UCSD-AML1 (cell line): ENCODE results near the gene DPH5.
A peak's percentile ranks its signal among the peaks of the same experiment; 100 is the strongest.
"Not testable (repeated sequence)": the region's sequence is repeated elsewhere in the genome, so short reads cannot be mapped to it uniquely, and the experiment has no call there.

Experiments used
- DNase-seq: peaks from one replicate; lab custom pipeline; 2025; ENCODE audit not compliant: unreplicated experiment; lab: John Stamatoyannopoulos, UW

DPH5 gene, protein sequence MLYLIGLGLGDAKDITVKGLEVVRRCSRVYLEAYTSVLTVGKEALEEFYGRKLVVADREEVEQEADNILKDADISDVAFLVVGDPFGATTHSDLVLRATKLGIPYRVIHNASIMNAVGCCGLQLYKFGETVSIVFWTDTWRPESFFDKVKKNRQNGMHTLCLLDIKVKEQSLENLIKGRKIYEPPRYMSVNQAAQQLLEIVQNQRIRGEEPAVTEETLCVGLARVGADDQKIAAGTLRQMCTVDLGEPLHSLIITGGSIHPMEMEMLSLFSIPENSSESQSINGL

DNA sequence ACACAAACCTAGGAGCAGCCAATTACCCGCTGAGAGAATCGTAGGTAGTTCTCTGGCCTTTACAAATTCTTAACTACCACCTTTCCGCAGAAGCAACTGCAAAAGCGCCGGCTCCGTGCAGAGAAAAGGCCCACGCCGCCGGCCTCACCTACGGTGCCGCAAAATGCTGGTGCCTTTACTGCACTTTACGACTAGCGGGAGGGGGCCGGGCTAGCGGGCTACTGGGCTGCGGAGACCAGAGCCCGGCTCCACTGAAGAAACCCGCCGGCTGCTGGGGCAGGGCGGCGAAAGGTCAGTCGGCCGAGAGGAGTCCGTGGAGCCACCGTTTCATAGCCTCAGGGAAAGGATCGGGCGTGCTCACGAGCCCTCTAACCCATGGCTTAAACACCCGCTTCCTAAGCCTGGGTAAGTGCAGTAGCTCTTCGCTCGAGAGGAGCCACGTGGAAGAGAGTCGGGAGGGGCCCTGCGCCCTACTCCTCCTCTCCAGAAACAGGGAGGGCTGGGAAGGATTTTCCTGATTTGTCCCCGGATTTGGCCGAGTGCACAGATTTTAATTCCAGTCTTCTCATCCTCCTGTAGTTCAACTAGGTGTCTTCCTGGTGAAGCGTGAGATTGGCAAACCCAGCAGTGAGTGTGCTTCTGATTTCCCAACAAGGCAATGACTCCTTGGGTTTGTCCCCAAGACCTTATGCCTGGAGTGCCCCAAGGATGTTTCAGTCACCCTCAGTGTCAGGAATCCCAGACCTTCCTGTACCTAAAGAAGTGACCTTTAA is at the start of gene DPH5:
Gene DPH5 (minus strand): TSS at position 128 of the 773 bp plus-strand sequence. CDS start 341 bp downstream, outside the sequence.
- peak; percentile 86 for DNase-seq

DNA sequence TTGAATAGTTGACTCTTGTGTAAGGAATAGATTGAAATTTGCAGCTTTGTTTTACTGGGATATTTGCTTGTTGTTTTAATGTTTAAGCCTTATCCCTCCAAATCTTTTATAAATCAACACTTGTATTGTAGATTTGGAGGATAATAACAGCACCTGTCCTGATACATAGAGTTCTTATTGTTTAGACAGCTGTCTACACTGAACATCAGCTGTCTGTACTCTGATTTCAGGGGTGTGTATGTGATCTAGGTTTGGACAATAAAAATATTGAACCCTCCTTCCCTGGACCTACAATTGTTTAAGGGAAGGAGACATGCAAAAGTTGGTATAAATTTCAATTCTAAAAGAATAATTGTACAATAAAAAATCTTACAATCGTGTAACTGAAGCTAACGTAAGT is 48.3 kb upstream of the DPH5 start:
- DNase-seq = no peak

DNA sequence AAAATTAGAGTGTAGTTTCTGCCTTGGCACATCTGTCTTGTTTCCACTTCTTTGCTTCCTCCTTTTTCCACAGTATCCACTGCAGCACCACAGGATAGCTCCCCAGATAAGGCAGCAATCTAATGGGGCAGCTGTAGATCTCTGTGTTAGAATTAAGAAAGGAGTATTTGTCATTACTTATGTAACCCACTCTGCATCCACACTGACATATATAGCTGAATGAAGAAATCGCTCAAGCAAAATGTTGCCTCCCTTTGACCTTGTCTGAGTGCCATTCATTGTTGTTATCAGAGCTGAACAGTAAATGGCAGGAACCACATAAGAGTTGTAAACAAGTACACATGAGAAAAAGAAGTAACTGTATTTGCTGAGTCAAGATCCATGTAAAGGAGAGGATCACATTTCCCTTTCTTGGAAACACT is 45.9 kb upstream of the DPH5 start:
- DNase-seq = peak; percentile 7

DNA sequence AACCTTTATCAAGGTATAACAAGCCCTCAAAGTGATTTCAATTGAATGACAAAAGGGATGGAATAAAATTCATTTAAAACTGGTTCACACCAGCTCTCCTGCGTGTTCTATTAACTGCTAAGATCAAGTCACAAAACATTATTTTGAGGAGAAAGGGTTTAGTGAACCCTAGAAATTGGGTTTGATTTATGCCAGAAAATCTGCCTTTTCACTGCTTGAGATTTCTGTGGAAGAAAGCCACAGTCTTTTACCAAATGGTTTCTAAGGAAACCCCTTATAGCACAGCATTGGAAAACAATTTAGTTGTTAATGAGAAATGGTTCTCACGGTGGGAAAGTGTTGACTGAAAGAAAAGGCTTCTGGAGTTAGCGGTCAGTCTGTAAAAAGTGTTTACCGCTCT is 43.6 kb upstream of the DPH5 start:
- DNase-seq = no peak

DNA sequence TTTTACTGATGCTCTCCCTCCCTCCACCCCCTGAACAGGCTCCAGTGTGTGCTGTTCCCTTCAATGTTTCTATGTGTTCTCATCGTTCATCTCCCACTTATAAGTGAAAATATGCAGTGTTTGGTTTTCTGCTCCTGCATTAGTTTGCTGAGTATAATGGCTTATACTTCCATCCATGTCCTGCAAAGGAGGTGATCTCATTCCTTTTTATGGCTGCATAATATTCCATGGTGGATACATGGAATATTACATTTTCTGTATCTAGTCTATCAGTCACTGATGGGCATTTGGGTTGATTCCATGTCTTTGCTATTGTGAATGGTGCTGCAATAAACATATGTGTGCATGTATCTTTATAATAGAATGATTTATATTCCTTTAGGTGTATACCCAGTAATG is 41.4 kb upstream of the DPH5 start:
- DNase-seq = not testable (repeated sequence)

DNA sequence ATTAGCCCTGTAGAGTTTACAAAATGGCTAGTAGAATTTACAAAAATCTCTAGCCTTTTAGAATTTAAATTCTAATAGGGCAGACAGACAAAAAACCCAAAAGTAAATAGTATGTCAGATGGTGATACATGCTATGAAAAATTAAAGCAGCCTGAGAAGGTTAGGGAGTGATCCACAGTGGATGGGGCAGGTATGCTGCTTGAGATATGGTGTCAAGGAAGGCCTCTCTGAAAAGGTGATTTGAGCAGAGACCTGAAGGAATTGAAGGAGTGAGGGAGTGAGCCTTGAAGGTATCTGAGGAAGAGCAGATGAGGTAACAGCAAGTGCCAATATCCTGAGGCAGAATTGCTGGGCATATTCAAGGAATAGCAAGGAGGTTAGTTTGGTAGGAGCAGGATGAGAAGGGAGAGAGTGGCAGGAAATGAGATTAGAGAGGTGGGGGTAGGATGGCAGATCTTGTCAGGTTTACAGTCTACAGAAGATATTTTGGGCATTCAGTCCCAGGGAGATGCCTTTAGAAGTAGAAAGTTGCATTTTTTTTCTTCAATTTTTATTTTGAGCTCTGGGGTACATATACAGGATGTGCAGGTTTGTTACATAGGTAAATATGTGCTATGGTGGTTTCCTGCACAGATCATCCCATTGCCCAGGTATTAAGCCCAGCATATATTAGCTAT is 40.8 kb upstream of the DPH5 start:
- DNase-seq = no peak

DNA sequence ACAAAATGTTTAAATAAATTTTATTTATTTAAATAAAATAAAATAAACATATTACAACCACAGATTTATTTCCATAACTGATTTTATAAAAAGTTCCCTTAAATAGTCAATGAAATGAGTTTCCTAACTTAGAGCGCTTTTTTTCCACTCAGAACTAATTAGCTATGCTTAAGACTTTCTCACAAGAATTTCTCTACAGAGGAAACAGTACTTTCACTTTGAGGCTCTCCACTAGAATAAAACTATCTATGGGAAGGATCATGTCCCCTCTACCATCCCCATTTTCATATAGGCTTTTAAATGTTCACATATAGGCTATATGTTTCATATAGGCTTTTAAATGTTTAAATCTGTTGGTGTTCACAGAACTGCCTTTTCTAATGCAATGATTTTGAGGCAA is 40.0 kb upstream of the DPH5 start:
- DNase-seq = no peak

DNA sequence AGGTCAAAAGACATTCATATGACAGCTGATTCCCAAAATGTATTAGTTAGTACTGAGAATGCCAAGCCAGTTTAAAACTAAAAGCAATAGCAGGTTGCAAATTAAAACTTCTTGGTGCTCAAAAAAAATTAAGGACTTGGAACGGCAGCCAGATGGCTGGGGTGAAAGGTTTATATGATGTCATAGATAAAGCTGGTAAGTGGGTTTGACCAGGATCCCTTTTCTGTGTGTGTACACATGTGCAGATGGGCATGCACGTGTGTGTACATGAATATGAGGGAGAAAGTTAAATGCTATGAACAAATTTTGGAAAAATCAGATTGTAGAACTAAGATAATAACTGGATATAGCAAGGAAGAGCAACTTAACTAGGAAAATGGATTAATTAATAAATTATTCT is 39.1 kb upstream of the DPH5 start:
- DNase-seq = no peak

DNA sequence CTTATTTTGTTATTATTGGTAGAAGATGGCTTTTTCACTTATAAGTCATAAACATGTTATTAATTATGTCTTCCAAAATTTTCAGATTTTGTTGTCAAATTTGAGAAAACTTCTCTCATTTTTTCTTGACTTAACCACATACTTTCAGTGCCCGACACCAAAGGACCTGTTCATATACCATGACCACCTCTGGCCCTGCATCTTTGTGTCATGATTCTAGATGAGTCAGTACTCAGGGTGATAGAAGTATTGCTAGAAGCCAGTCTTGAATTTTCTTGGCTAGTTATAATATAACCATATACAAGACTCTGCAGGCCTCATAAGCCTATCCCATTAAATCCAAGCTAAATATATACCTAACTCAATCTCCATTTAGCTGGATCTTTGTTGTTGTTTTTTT is 35.4 kb upstream of the DPH5 start:
- DNase-seq = no peak

DNA sequence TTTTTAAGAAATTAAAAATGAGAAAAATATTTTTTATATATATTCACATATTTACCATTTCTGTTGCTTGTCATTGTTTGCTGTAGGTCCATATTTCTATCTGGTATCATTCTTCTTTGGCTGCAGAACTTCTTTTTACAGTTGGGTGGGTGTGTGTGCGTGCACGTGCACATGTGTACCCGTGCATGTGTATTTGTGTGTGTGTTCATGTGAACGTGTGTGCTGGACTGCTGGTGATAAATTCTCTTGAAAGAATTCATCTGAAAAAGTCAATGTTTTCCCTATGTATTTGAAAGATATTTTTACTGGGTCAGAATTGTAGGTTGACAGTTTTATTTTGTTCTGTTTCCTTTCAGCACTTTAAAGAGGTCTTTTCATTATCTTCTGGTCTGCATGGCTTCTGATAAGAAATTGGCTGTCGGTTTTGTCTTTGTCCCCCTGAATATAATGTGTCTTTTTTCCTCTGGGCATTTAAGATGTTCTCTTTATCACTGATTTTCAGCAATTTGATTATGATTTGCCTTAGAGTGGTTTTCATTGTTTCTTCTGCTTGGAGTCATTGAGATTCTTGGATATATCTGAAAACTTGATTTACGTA is 34.5 kb upstream of the DPH5 start:
- DNase-seq = no peak

DNA sequence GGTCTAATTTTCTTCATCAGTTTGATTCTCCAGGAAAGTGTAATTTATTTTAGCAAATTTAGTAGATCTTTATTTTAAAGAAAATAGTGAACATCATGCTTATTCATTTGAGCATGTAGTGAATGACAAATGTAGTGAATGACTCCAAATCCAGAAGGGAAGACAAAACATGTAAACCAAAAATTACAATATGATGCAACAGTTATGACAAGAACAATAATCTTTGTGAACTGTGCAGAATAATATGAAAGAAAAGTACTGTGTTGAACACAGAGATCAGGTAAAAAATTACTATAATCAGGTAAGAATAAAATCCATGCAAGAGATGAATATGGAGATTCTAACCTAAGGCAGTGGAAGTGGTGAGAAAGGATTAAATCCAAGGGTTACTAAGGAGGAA is 30.0 kb upstream of the DPH5 start:
- DNase-seq = no peak

DNA sequence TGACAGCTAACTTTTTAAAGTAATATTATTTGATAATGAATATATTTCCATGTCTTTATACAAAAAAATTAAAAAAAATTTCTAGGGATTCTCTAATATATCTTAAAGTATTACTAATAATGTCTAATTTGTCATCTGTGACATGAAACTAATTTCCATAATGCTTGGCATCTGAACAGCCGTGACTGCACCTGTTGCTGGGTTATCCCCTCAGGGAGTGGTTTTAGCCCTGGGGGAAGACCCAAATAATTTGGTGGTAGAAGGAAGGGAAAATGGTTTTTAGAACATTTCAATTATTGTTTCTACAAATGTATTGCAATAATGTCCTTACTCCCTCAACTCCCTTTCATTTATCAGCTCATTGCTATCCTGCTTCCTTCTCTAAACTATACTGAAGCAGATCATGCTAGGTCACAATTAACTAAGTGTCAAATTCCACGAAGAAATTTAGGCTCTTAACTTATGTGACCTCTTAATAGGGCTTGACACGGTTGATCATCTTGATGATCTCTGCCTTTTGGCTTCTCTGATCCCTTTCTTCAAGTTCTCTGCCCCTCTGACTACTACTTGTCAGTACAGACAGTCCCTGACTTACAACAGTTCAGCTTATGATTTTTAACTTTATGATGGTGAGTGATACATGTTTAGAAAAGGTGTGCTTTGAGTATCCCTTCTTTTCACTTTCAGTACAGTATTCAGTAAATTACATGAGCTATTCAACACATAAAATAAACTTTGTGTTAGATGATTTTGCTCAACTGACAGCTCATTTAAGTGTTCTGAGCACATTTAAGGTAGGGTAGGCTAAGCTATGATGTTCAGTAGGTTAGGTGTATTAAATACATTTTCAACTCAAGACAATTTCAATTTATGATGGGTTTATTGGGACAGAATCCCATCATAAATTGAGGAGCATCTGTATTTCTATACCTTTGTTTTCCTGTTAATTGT is 26.4 kb upstream of the DPH5 start:
- no peak for DNase-seq

DNA sequence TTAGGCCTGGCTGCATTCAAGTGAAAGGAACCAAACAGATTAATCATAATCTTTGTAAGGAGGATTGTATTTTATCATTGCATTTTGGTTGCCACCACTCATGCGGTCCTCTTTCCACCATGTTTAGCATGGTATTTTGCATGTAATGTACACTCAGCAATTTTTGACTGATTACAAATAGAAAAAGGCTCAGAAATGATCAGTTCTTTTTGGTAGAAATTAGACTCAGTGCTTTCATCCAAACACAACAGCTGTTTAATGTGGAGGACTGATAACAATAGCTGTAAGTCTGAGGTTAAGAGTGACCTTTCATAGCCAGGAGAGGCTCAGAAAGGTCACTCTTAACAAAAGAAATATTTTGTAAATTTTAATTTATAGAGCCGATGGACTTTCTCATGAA is 25.3 kb upstream of the DPH5 start:
- no peak for DNase-seq

DNA sequence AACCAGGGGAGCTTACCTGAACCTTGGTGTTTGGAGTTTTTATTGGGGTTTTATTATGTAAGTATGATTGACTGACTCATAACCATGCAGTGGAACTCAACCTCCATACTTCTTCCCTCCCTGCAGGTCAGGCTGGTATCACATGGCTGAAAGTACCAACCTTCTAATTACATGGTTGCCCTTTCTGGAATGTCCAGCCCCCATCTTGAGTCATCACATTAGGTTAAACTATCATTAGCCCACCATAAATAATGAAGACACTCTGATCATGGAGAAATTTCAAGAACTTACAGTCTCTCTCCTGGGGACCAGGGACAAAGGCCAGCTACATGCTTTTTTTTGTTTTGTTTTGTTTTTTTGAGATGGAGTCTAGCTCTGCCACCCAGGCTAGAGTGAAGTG is 19.2 kb upstream of the DPH5 start:
- no peak for DNase-seq

DNA sequence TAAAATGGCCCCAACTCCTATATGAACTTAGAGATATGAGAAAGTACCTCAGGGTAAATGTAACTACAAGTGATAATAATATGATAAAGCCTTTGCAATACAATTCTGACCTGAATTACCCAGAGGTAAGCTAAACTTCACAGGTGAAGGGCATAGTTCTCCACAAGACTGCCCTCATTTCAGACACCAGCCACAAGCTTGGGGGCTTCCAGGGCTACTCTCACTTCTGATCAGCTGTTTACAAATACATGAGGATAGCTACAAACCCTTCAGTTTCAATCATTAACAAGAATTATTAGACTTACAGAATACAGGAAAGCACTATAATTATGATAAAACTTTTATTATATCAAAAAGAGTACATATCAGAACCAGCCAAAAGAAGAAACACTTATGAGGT is 18.7 kb upstream of the DPH5 start:
- no peak for DNase-seq

DNA sequence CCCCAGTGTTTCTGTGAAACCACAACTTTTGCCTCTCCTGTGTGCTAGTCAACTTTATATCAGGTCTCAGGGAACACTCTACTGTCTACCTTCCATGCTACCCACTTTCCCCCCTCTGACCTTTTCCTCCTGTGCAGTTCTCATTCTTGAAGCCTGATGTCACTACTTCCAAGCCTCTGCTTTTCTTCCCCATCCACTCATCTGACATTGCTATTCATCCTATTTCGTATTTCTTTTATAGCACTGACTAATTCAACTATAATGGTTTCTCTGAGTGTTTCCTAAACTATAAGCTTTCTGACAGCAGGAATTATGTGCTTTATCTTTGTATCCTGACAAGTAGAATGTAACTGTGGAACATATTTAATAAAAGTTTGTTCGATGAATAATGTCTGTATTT is 18.2 kb upstream of the DPH5 start:
- no peak for DNase-seq

DNA sequence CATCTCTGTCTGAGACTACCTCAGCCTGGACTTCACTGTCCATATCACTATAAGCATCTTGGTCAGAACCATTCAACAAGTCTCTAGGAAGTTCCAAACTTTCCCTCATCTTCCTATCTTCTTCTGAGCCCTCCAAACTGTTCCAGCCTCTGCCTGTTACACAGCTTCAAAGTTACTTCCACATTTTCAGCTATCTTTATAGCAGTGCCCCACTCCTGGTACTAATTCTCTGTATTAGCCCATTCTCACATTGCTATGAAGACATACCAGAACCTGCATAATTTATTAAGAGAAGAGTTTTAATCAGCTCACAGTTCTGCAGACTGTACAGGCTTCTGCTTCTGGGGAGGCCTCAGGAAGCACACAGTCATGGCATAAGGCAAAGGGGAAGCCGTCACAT is 15.7 kb upstream of the DPH5 start:
- no peak for DNase-seq

DNA sequence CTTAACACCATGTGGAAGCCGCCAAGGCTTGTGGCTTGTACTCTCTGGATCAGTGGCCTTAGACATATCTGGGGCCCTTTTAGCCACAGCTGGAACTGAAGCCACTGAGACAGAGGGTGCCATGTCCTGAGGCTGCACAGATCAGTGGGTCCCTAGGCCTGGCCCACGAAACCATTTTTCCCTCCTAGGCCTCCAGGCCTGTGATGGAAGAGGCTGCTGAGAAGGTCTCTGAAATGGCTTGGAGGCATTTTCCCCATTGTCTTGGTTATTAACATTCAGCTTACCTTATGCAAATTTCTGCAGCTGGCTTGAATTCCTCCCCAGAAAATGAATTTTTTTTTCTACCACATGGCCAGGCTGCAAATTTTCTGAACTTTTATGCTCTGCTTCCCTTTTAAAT is 15.1 kb upstream of the DPH5 start:
- DNase-seq = no peak

DNA sequence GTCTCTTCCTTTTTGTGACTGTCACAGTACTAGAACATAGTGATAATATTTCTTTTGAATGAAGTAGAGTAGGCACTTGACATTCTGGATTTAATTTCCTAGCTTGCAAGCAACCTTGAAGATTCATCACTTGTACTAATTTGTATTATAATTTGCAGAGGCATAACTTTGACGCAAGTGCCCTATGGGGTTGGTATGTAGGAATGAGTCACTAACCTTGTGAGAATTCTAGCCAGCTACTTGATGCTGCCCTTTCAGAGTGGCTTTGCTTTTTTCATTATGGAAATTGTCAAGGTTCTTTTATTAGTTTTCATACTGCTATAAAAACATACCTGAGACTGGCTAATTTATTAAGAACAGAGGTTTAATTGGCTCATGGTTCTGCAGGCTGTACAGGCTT is 13.7 kb upstream of the DPH5 start:
- no peak for DNase-seq

DNA sequence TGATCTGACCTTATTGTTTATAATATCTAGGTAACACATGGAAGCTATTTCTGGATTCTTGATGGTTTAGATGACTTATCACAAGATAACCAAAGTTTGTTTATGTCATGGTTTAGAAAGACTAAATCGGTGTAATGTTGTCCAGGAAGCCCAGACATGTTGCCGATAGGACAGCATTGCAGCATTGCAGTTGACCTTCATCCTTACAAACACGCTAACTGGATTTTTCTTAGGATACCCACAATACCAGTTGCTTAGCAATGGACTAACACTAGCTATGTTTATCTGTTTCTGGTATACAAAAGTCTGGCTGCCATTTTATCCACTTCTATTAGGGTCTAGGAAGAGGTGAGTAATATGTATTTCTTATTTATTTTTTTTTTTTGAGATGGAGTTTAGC is 11.7 kb upstream of the DPH5 start:
- no peak for DNase-seq

DNA sequence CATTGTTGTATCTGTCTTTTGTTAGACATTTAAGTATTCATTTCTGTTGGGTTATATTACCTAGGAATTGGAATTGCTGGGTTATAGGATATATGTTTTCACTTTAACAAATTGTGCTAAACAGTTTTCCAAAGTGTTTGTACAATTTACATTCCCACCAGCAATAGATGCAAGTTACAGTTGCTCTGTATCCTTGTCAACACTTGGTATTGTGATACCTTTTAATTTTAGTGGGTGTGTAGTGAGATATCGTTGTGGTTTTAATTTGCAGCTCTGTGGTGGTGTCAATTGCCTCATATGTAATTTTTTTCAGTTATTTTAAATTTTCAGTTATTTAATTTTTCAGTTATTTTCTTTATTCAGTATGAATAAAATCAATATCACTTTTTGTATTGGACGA is 7.4 kb upstream of the DPH5 start:
- DNase-seq = no peak
